Chondrocyte (in vitro differentiated cells): ENCODE data around the gene LHFPL3. TPM values are rescaled to one million over a fixed set of nuclear protein-coding genes. Genes with fewer than 3 reads are reported as not detected.

ENCODE experiments used
- DNase-seq: peaks from one replicate; pipeline ENCODE4 v3.0.0; 2021; ENCODE audit warnings: mixed read lengths, low spot score
- H3K27ac Mint-ChIP-seq: one replicate; pipeline ENCODE4 v1.8.0; 2021; ENCODE audit warnings: mild to moderate bottlenecking, moderate library complexity, mixed read lengths; ENCODE audit not compliant: unreplicated experiment
- H3K27me3 Mint-ChIP-seq: 2 replicates; pipeline ENCODE4 v1.8.0; 2021; ENCODE audit warnings: low read depth, mixed read lengths
- H3K36me3 Mint-ChIP-seq: 2 replicates; pipeline ENCODE4 v1.8.0; 2021; ENCODE audit warnings: low read depth, mixed read lengths
- H3K4me1 Mint-ChIP-seq: 2 replicates; pipeline ENCODE4 v1.8.0; 2021; ENCODE audit warnings: low read depth, mild to moderate bottlenecking, mixed read lengths
- H3K4me3 Mint-ChIP-seq: one replicate; pipeline ENCODE4 v1.8.0; 2021; ENCODE audit warnings: mild to moderate bottlenecking, moderate library complexity, mixed read lengths; ENCODE audit not compliant: unreplicated experiment
- H3K9me3 Mint-ChIP-seq: 2 replicates; pipeline ENCODE4 v1.8.0; 2021; ENCODE audit warnings: low read depth, mixed read lengths
- CTCF ChIP-seq: fragments of 200-600 bp; sonication (generic); IDR thresholded peaks from 2 replicates; pipeline ENCODE4 v1.5.0; 2021; ENCODE audit warnings: antibody characterized with exemption, mild to moderate bottlenecking, moderate library complexity
- total RNA-seq: library from RNA; stranded (reverse); gene quantifications from 3 replicates; pipeline ENCODE4 v1.2.1, GENCODE V29; 2021

LHFPL3 gene
- total RNA-seq, 1 donor from 2014 or later = not detected

GRCh38 chr7:104795616-104796398 lies 467.4 kb downstream of the LHFPL3 start:
- Mint-ChIP-seq H3K9me3 (no peaks in the 10 kb centered on the region), H3K36me3 (no peaks in the 10 kb centered on the region), H3K27me3 (peaks cover 12% of the 10 kb centered on the region), H3K4me1 (no peaks in the 10 kb centered on the region), H3K4me3 (no peak overlapping the region), H3K27ac (no peak overlapping the region)
- TF ChIP-seq CTCF = no peak
- no peak for DNase-seq

- TF ChIP-seq CTCF = no peak
- Mint-ChIP-seq H3K36me3 (no peaks in the 10 kb centered on the region), H3K9me3 (no peaks in the 10 kb centered on the region), H3K4me1 (no peaks in the 10 kb centered on the region), H3K4me3 (no peak overlapping the region), H3K27me3 (peaks cover 3% of the 10 kb centered on the region), H3K27ac (no peak overlapping the region)
- DNase-seq = no peak
Measured at GRCh38 chr7:104800307-104800706, 471.9 kb downstream of the LHFPL3 start.

GRCh38 chr7:104801022-104801421 lies 472.6 kb downstream of the LHFPL3 start:
- H3K9me3 Mint-ChIP-seq = no peaks in the 10 kb centered on the region
- no peak overlapping the region for H3K27ac Mint-ChIP-seq
- no peaks in the 10 kb centered on the region for H3K36me3 Mint-ChIP-seq
- no peak for DNase-seq
- no peak for TF ChIP-seq CTCF
- H3K4me1 Mint-ChIP-seq = no peaks in the 10 kb centered on the region
- no peak overlapping the region for H3K4me3 Mint-ChIP-seq
- peaks cover 4% of the 10 kb centered on the region for H3K27me3 Mint-ChIP-seq

GRCh38 chr7:104803931-104804330 lies 475.5 kb downstream of the LHFPL3 start:
- TF ChIP-seq CTCF = no peak
- Mint-ChIP-seq H3K36me3 (no peaks in the 10 kb centered on the region), H3K4me3 (no peak overlapping the region), H3K27me3 (peaks cover 11% of the 10 kb centered on the region), H3K27ac (no peak overlapping the region), H3K9me3 (peaks cover 6% of the 10 kb centered on the region), H3K4me1 (no peaks in the 10 kb centered on the region)
- no peak for DNase-seq

- Mint-ChIP-seq H3K36me3 (no peaks in the 10 kb centered on the region), H3K27ac (no peak overlapping the region), H3K4me1 (no peaks in the 10 kb centered on the region), H3K4me3 (no peak overlapping the region), H3K9me3 (peaks cover 6% of the 10 kb centered on the region), H3K27me3 (peaks cover 11% of the 10 kb centered on the region)
- DNase-seq = no peak
- no peak for TF ChIP-seq CTCF
Measured at GRCh38 chr7:104804696-104805095, 476.3 kb downstream of the LHFPL3 start.
